GM12878 (cell line): Measurements from ENCODE around the gene SKAP1. TPM values are rescaled to one million over a fixed set of nuclear protein-coding genes. Genes with fewer than 3 reads are reported as not detected.

Experiments
- ATAC-seq: fragments of 200-7000 bp; cut with Tn5 transposase; 3 replicates; pipeline ENCODE4 v1.9.1; 2020; ENCODE audit warnings: mild to moderate bottlenecking, moderate library complexity
- BruUV-seq: library from RNA; stranded (reverse); fragments of 400-500 nt; replicated peaks from 2 replicates; lab custom pipeline; 2021; lab: Mats Ljungman, UMichigan
- CTCF ChIA-PET: fragments of 300-600 bp; sonication (Branson Sonifier 250); formaldehyde crosslinking; extraction: SDS; loops from one replicate; lab custom pipeline; 2021; ENCODE audit warnings: inconsistent platforms; lab: Yijun Ruan, JAX
- POLR2A ChIA-PET: fragments of 350-600 bp; formaldehyde crosslinking; extraction: SDS; loops from one replicate; lab custom pipeline; 2021; ENCODE audit warnings: inconsistent platforms; lab: Charles Lee
- RAD21 ChIA-PET: fragments of 300-600 bp; sonication (Branson Sonifier 250); formaldehyde crosslinking; loops from one replicate; lab custom pipeline; 2023; ENCODE audit warnings: antibody characterized with exemption; ENCODE audit not compliant: unreplicated experiment; lab: Charles Lee
- SMC1A ChIA-PET: fragments of 300-600 bp; sonication (Branson Sonifier 250); formaldehyde crosslinking; loops from one replicate; lab custom pipeline; 2023; ENCODE audit not compliant: unreplicated experiment, uncharacterized antibody; lab: Charles Lee
- DNase-seq: peaks from one replicate; pipeline ENCODE4 v3.0.0-alpha.2; 2011; ENCODE audit warnings: low read depth, low spot score
- FAIRE-seq: peaks from 3 replicates; lab custom pipeline; 2011; peaks lifted over from hg19 to GRCh38; lab: Jason Lieb, UNC
- H2AFZ ChIP-seq: 2 replicates; pipeline ENCODE4 v1.6.0; 2011; ENCODE audit warnings: low read depth, low read length, control low read depth; ENCODE audit not compliant: control insufficient read depth
- H3K27ac ChIP-seq: 2 replicates; pipeline ENCODE4 v1.5.1; 2011; ENCODE audit warnings: control low read depth; ENCODE audit not compliant: control insufficient read depth, insufficient read depth
- H3K27me3 ChIP-seq, 2 experiments: replicated peaks in 1 of 2; 2 replicates each; pipeline versions ENCODE4 v1.6.0 to v1.6.1; 2011; ENCODE audit warnings: low read length in 1 of 2; ENCODE audit not compliant: control insufficient read depth in 2 of 2, insufficient read depth in 2 of 2
- H3K36me3 ChIP-seq, 2 experiments: 2 replicates each; pipeline ENCODE4 v1.5.1; 2011; ENCODE audit warnings: low read length in 1 of 2; ENCODE audit not compliant: control insufficient read depth in 2 of 2, insufficient read depth in 2 of 2
- H3K4me1 ChIP-seq: 2 replicates; pipeline ENCODE4 v1.6.1; 2011; ENCODE audit warnings: mild to moderate bottlenecking, low read length, moderate library complexity, mixed read lengths; ENCODE audit not compliant: control insufficient read depth, insufficient read depth
- H3K4me2 ChIP-seq: 2 replicates; pipeline ENCODE4 v1.6.0; 2011; ENCODE audit warnings: control low read depth; ENCODE audit not compliant: control insufficient read depth, insufficient read depth
- H3K4me3 ChIP-seq: fragments of 200-600 bp; sonication (generic); 2 replicates; pipeline ENCODE4 v1.5.1; 2016
- H3K79me2 ChIP-seq: 2 replicates; pipeline ENCODE4 v1.6.0; 2011; ENCODE audit warnings: low read length; ENCODE audit not compliant: control insufficient read depth, insufficient read depth
- H3K9ac ChIP-seq: 2 replicates; pipeline ENCODE4 v1.8.0; 2011; ENCODE audit warnings: low read length, control low read depth, mixed read lengths; ENCODE audit not compliant: control insufficient read depth, insufficient read depth
- H3K9me3 ChIP-seq: replicated peaks from 3 replicates; pipeline ENCODE4 v1.5.1; 2011; ENCODE audit warnings: mild to moderate bottlenecking, low read length; ENCODE audit not compliant: control insufficient read depth, insufficient read depth
- H4K20me1 ChIP-seq: 2 replicates; pipeline ENCODE4 v1.6.0; 2011; ENCODE audit not compliant: control insufficient read depth, insufficient read depth
- ATF7 ChIP-seq: fragments of 450-650 bp; IDR thresholded peaks from 2 replicates; pipeline ENCODE4 v1.6.1; 2016; ENCODE audit warnings: low read depth, mild to moderate bottlenecking
- BRCA1 ChIP-seq: IDR thresholded peaks from 2 replicates; pipeline ENCODE4 v1.6.1; 2011; ENCODE audit warnings: low read depth, low read length, improper control_type of control experiment
- HSF1 ChIP-seq: fragments of 150-350 bp; IDR thresholded peaks from 2 replicates; pipeline ENCODE4 v1.6.1; 2014; ENCODE audit warnings: mild to moderate bottlenecking, low read depth, low read length
- IKZF2 ChIP-seq, 2 experiments: fragments of 450-650 bp; IDR thresholded peaks; 2 replicates each; pipeline ENCODE4 v1.6.1; 2017; ENCODE audit warnings: mild to moderate bottlenecking in 2 of 2, moderate library complexity in 2 of 2
- NFYB ChIP-seq: IDR thresholded peaks from 2 replicates; pipeline ENCODE4 v1.6.1; 2011; ENCODE audit warnings: low read depth, mild to moderate bottlenecking, low read length, improper control_type of control experiment, moderate library complexity; ENCODE audit not compliant: insufficient read depth
- whole genome bisulfite sequencing: methylation state at CpG from one replicate; pipeline ENCODE4 v1.1.6; 2016; ENCODE audit warnings: low lambda C conversion rate; ENCODE audit not compliant: insufficient replicate concordance, insufficient coverage; ENCODE audit errors: missing lambda C conversion rate; 5-methylcytosine and 5-hydroxymethylcytosine counted together
- in situ Hi-C: fragments of 300-500 bp; cut with MboI; formaldehyde crosslinking; loops from 9 replicates; pipeline ENCODE4 v1.14.3; 2018; ENCODE audit warnings: mixed read lengths
- intact Hi-C: fragments of 100-400 bp; cut with micrococcal nuclease; formaldehyde crosslinking; loops from one replicate; pipeline ENCODE4 v1.14.2; 2022; ENCODE audit not compliant: unreplicated experiment
- polyA plus RNA-seq, 11 experiments: library from polyadenylated mRNA; depleted of rRNA in 4 of 11; unstranded in 6 of 11; stranded (reverse) in 5 of 11; fragments of >200 nt; fragmentation: Nextera tagmentation in 4 of 11; fragmentation: Illumina TruSeq in 1 of 11; extraction: Ambion mirVana in 4 of 11; extraction: Trizol in 1 of 11; gene quantifications; 1 replicate in 1 of 11; 2 replicates in 10 of 11; pipeline versions ENCODE4 v1.2.1 to v1.2.3, GENCODE V29; 2011 to 2016; ENCODE audit warnings: inconsistent platforms in 2 of 11, missing spikeins in 2 of 11, low read depth in 1 of 11
- total RNA-seq, 4 experiments: library from RNA; depleted of rRNA in 3 of 4; stranded (reverse); fragments of >200 nt in 3 of 4; fragmentation: Illumina TruSeq in 1 of 4; extraction: Trizol in 1 of 4; gene quantifications; 2 replicates each; pipeline versions ENCODE4 v1.2.1 to v1.2.3, GENCODE V29; 2013 to 2021

Gene SKAP1
- total and polyA plus RNA-seq, 10 of the 15 experiments (the other 5 are each of a cell fraction or from before 2014, with no cell fraction given): 17.1 to 97.6 (median 35.9) TPM

- ChIA-PET CTCF (interaction anchor here (1.0 to 3.4 kb wide), 6 partner anchors 13 to 58 kb away, joined by 3 to 20 read pairs (median 4); no protein-coding TSS in a partner anchor), POLR2A (interaction anchor here (0.6 to 1.4 kb wide), 2 partner anchors 19 to 38 kb away, joined by 3 to 4 read pairs; no protein-coding TSS in a partner anchor), RAD21 (interaction anchor here (1.3 kb wide), 1 partner anchor 29 kb away, joined by 3 read pairs; no protein-coding TSS in a partner anchor), SMC1A (interaction anchor here (0.6 to 2.3 kb wide), 7 partner anchors 15 to 76 kb away, joined by 3 to 9 read pairs (median 4); no protein-coding TSS in a partner anchor)
- FAIRE-seq: no peak
- Histone ChIP-seq H2AFZ (no peak overlapping the region), H3K4me3 (no peak overlapping the region), H3K9ac (no peak overlapping the region), H3K27ac (no peak overlapping the region), H4K20me1 (no peaks in the 10 kb centered on the region), H3K4me2 (no peak overlapping the region), H3K27me3 (no peaks in the 10 kb centered on the region), H3K79me2 (peaks cover 19% of the 10 kb centered on the region), H3K9me3 (no peaks in the 10 kb centered on the region), H3K4me1 (peaks cover 19% of the 10 kb centered on the region), H3K36me3 (peaks cover 0 to 2% of the 10 kb centered on the region in 2 experiments; a peak in 3 of 4 replicates)
- ATAC-seq: no peak
- BruUV-seq: no TSS peak
- WGBS: 83% methylated on average over 5 of the region's 5 CpGs
- in situ Hi-C loops: no loop called here
- no peak for DNase-seq
- intact Hi-C loops: no loop called here
- no peak for TF ChIP-seq IKZF2 (IDR thresholded peaks at IDR 0.05)
- TF ChIP-seq ATF7: peak; percentile 32; the same call in 1 of the 2 replicates
- no peak for TF ChIP-seq BRCA1
- TF ChIP-seq NFYB: no peak
- TF ChIP-seq HSF1: no peak
These were observed 20.4 kb downstream of the SKAP1 start for GRCh38 chr17:48409607-48410006.
